Kasumi-1 (cell line): ENCODE measurements around the gene ZNRF2.
A peak's percentile ranks its signal among the peaks of the same experiment; 100 is the strongest.
"Not testable (repeated sequence)": the region's sequence is repeated elsewhere in the genome, so short reads cannot be mapped to it uniquely, and the experiment has no call there.

ENCODE experiments used
- DNase-seq, 2 experiments: peaks; one replicate each; lab custom pipeline; 2025; lab: John Stamatoyannopoulos, UW

Gene ZNRF2

GRCh38 chr7:30263090-30263710 is 21.2 kb upstream of the ZNRF2 start:
- no peak for DNase-seq

GRCh38 chr7:30264052-30264451 is 20.3 kb upstream of the ZNRF2 start:
- DNase-seq, result no peak

- not testable (repeated sequence) for DNase-seq
Observed at GRCh38 chr7:30265189-30265588, 19.2 kb upstream of the ZNRF2 start.

- DNase-seq, result no peak
Observed at GRCh38 chr7:30266686-30267085, 17.7 kb upstream of the ZNRF2 start.

GRCh38 chr7:30268586-30268985 is 15.8 kb upstream of the ZNRF2 start:
- DNase-seq, result no peak

GRCh38 chr7:30269490-30269889 is 14.9 kb upstream of the ZNRF2 start:
- no peak for DNase-seq

- peak in 1 of 2 experiments; percentile 31 for DNase-seq
Observed at GRCh38 chr7:30270921-30271320, 13.5 kb upstream of the ZNRF2 start.

- no peak for DNase-seq
Observed at GRCh38 chr7:30272126-30272525, 12.3 kb upstream of the ZNRF2 start.

- DNase-seq, result no peak
Observed at GRCh38 chr7:30273552-30273951, 10.8 kb upstream of the ZNRF2 start.

- DNase-seq, result no peak
Observed at GRCh38 chr7:30274641-30275040, 9.8 kb upstream of the ZNRF2 start.

GRCh38 chr7:30276203-30276900 is 8.0 kb upstream of the ZNRF2 start:
- peak; percentile 84 to 90 for DNase-seq

- DNase-seq, result peak in 1 of 2 experiments; percentile 22
Observed at GRCh38 chr7:30278376-30278775, 6.0 kb upstream of the ZNRF2 start.

GRCh38 chr7:30278849-30279652 is 5.3 kb upstream of the ZNRF2 start:
- DNase-seq, result peak; percentile 24 to 48

- no peak for DNase-seq
Observed at GRCh38 chr7:30279653-30279904, 4.8 kb upstream of the ZNRF2 start.

GRCh38 chr7:30280631-30281030 is 3.8 kb upstream of the ZNRF2 start:
- no peak for DNase-seq

GRCh38 chr7:30281263-30281662 is 3.1 kb upstream of the ZNRF2 start:
- DNase-seq, result no peak

GRCh38 chr7:30281791-30282190 is 2.6 kb upstream of the ZNRF2 start:
- no peak for DNase-seq

GRCh38 chr7:30282735-30283134 is 1.7 kb upstream of the ZNRF2 start:
- no peak for DNase-seq

GRCh38 chr7:30285067-30285535 is 704 bp downstream of the ZNRF2 start:
- no peak for DNase-seq

- peak; percentile 98 to 99 for DNase-seq
Observed at GRCh38 chr7:30285536-30286284, 1.3 kb downstream of the ZNRF2 start.

- peak in 1 of 2 experiments; percentile 51 for DNase-seq
Observed at GRCh38 chr7:30286749-30287148, 2.4 kb downstream of the ZNRF2 start.

- DNase-seq, result peak in 1 of 2 experiments; percentile 12
Observed at GRCh38 chr7:30287625-30288024, 3.2 kb downstream of the ZNRF2 start.
